ENCODE measurements around the gene TBC1D23.
"Not testable (repeated sequence)": the region's sequence is repeated elsewhere in the genome, so short reads cannot be mapped to it uniquely, and the experiment has no call there.

The TBC1D23 gene

DNA sequence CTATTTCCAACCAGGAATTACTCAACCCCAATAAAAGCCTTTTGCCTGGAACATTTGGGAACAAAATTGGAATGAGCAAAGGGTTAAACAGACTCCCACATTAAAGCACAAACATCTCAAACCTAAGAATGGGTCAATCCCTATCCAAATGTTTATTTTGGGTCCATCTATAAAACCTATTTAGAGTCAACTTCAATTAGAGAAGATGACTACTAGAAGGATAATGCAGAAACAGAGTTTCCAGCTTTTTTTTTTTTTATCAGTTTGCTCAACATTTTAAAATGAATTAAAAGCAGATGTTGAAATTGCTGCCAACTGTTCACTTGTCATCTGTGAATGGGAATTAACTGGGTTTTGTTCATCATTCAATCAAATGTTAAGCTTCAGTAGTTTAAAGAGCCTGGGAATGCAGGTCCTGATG is 4.1 kb upstream of the TBC1D23 start:
- no peak for DNase-seq (ENCODE audit: low read depth in 2 of 2)

DNA sequence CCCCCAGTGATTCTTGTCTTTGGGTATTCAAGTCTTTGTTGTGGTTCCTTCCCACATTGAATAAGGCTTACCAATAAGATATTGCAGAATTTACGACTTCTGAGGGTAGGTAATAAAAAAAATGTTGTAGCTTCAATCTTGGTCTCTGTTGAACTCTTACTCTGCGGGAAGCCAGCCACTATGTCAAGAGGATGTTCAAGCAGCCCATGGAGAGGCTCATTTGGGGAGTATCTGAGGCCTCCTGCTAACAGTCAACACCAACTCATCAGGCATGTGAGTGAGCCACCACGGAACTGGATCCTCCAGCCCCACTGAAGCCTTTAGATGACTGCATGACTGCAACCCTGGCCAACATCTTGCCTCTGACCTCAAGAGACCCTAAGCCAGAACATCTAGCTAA is 3.2 kb upstream of the TBC1D23 start:
- DNase-seq (ENCODE audit: low read depth in 2 of 2) = no peak

DNA sequence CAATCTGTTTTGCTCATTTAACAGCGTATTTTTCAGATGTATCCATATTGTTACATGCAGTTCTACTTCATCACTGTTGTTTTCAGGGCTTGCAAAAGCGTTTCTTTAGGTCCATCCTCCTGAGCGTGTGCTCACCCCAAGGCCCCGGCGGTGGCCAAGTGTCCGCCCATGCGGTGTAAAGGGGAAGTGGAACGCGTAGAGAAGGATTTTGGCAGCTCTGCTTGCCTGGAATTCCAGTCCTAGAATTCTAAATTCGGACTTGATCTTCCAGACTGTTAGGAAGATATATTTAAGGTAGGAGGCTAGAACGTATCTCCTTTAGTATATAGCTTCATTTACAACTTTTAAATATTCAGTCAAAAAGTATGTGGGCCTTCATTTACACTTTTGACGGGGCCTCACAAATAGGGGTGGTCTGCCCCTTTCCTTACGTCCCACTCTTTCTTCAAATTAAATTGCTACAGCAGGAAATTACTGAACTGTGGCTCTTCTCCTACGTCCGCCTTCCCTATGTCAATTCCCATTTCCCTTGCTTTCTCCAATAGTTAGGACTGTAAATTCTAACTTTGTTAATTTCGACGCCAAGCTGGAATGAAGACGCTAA is 609 bp upstream of the TBC1D23 start:
- no peak for DNase-seq (ENCODE audit: low read depth in 2 of 2)

DNA sequence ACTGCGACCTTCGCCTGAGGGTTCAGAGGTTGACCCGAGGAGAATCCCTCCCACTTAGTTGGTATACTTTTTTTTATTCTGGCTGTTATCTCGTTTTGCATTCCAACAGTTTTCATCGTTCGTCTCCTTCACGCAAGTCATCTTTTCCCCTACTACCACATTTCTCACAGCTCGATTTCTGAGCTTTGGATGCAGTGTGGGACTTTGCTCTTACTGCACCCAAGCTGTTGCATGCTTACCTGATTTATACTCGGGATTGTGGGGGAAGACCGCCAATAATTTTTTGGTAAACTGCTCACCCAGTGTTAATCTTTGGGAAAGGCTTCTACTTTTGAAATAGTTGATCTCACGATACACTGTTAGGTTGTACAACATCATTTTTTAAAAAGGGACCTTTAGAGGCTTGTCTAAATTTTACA is 702 bp downstream of the TBC1D23 start:
- no peak for DNase-seq (ENCODE audit: low read depth in 2 of 2)

DNA sequence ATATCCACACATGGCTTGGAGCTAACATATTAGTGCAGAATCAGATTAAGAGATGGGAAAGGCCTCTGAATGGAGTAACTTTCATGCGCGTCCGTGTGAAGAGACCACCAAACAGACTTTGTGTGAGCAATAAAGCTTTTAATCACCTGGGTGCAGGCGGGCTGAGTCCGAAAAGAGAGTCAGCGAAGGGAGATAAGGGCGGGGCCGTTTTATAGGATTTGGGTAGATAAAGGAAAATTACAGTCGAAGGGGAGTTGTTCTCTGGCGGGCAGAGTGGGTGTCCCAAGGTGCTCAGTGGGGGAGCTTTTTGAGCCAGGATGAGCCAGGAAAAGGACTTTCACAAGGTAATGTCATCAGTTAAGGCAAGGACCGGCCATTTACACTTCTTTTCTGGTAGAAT is 2.1 kb downstream of the TBC1D23 start:
- not testable (repeated sequence) for DNase-seq (ENCODE audit: low read depth in 2 of 2)

DNA sequence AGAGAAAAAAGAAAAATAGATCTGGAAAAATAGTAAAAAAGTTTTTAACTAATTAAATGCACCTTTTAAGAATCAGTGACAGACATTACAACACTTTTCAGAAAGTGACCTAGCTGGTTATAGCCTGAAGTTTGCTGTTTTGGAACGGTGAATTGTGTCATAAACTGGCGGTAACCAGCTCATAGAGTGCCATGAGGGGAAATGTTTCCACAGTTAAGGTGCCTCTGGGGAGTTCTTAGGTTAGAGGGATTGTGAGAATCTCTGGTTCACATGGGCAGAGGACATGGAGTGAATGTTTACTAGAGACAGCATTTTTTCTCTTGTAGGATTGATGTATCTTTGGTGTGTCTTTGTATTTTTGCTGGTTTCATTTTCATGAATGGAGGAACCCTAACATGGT is 2.8 kb downstream of the TBC1D23 start:
- DNase-seq (ENCODE audit: low read depth in 2 of 2) = no peak

DNA sequence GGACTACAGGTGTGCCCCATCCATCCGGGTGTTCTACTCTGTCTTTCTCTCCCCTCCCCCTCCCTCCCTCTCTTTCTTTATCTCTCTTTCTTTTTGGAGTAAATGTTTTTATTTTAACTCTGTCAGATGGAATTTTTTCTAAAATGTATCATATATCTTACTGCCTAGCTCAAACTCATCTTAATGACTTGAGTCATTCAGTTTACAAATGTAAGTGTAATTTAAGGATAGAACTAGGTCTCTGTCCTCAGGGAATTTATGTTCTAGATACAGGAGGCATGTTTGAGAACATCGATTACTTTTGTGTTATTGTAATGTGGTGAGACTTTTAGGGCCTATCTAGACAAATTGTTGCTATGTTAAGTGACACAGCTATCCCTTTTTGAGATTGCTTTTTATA is 3.5 kb downstream of the TBC1D23 start:
- no peak for DNase-seq (ENCODE audit: low read depth in 2 of 2)

DNA sequence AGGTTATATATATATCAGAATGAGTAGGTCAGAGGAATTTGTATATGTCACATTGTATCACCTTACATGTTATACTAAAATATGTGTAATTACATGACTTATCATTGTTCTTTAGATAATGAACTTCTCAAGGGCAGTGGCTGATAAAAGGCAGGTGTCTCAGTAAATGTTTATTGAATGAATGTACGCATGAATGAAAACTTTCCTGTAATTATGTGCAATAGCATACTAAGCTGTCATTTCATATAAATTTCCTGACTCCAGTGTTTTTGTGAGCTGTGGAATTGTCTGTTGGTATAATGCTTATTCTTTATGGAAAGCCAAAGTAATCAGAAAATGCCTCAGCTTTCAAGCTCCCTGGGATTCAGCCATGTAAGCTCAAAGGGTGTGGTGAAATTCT is 4.2 kb downstream of the TBC1D23 start:
- no peak for DNase-seq (ENCODE audit: low read depth in 2 of 2)

DNA sequence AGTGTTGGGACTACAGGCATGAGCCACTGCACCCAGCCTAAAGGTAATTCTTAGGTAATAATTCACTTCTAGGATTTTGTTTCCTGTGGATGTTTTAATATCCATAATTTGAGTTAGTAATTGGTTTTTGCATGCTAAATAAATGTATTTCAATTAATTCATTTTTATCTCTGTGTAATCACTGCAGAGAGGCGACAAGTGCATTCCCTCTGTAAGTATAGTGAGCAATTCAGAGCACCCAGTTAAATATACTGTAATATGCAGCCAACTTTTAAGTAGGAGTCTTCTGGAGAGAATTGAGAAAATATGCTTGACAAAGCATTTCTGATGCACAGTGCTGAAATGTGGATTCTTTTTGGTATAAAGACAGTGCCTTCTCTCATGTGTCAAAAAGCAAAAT is 5.7 kb downstream of the TBC1D23 start:
- DNase-seq (ENCODE audit: low read depth in 2 of 2) = no peak

DNA sequence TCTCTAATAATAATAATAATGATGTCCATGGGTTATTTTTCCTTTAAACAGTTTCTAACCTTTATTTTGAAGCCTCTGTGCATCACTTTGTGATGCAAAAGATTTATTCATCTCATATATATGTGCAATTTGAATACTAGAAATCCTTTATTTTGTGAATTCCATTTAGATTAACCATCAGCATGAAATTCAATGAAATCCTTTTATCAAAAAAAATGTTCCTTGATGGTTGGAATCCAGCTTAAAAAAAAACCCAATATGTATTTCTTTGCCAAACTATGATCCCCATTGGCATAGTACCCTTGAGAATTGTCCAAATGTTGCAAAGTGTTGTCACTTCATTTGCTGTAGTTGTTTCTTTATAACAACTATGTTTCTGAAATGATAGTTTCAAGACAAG is 7.4 kb downstream of the TBC1D23 start:
- no peak for DNase-seq (ENCODE audit: low read depth in 2 of 2)

DNA sequence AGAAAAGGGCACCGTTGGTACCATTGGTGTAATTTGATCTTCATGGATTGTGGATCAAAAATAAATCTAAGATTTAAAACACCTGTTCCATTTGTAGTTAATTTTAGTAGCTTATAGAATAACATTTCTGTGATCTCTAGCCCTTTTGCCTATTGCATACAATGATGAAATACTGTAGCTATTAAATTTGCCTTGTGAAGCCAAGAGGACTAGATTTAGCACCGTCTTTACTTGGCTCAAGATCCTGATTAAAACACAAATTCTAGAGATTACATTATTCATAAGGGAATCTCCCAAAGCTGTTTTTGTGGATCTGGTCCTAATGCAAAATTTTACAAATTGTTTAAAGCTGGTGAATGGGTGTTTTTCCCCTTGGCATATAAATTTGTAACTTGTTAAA is 8.2 kb downstream of the TBC1D23 start:
- no peak for DNase-seq (ENCODE audit: low read depth in 2 of 2)

DNA sequence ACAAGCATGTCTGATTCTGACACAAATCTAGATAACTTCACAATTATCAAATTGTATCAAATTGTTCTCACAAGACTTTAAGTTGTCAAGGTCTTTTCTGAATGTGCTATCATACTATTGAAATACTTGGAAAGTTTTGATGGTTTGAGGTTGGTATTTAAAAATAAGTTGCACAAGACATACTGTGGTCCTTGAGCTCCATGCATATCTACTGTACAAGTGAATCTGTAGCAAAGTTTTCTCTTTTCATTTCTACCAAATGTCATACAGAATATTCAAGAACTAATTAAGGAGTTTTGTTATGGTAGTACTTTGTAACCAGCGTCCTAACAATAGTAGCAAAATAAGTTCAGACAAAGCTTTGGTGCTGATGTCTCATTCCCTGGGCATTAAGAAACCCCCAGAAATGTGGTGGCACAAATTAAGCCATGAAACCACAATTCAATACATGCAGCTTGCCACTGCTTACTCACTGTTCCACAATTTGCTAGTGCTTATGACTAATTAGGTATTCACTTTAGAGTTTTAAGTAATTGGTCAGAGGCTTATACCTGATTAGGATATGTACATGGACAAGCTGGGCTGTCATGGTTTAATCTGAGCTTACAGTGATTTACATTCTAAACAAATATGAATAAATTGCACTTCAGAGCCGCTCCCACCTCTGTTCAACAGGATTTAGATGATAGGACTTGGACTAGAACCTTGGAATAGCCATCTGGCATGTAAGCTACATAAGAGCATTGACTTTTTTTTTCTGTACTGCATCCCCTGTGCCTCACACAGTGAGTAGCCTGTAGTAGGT is 8.8 kb downstream of the TBC1D23 start:
- no peak for DNase-seq (ENCODE audit: low read depth in 2 of 2)

DNA sequence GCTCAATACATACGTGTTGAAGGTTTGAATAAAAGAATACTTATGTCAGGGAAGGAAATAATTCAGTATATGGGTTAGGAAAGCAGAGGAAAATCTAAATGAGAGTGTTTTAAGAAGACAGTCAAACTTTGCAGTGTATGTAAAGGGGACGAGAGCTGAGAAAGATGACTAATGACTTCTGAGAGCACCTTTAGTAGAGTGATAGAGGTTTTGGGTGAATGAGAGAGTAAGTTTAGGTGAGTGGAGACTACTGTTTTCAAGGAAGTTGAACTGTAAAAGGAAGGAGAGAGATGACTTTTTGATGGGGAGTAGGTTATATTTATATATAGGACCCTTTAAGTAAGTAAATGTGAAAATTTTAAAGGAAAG is 9.4 kb downstream of the TBC1D23 start:
- DNase-seq (ENCODE audit: low read depth in 2 of 2) = no peak

DNA sequence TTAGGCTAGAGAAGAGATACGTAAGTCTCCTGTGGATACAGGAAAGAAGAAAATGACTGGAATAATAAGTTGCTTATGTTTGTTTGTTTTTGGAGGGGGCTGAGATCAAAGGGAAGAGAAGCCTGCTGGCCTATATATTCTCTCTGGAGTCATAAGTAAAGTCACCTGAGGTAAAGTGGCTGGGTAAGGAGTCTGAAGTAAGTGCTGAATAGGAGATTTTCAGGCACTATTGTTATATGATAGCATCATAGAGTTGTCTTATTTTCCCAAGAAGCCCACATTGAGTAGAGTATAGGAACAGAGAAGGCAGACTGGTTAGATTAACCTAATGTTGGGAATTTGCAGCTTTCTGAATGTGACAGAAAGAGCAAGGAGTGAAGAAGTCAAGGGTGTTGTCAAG is 10.7 kb downstream of the TBC1D23 start:
- no peak for DNase-seq (ENCODE audit: low read depth in 2 of 2)

DNA sequence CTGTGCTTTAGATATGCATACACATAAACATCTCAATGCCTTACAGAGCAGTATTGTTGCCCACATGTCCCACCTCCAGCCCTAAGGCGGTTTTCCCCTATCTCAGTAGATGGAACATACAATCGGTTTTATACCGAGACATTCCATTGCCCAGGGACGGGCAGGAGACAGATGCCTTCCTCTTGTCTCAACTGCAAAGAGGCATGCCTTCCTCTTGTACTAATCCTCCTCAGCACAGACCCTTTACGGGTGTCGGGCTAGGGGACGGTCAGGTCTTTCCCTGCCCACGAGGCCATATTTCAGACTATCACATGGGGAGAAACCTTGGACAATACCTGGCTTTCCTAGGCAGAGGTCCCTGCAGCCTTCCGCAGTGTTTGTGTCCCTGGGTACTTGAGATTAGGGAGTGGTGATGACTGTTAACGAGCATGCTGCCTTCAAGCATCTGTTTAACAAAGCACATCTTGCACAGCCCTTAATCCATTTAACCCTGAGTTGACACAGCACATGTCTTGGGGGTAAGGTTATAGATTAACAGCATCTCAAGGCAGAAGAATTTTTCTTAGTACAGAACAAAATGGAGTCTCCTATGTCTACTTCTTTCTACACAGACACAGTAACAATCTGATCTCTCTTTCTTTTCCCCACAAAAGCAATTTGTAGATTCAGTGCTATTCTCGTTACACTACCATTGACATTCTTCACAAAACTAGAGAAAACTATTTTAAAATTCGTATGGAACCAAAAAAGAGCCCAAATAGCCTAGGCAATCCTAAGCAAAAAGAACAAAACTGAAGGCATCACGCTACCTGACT is 12.2 kb downstream of the TBC1D23 start:
- DNase-seq (ENCODE audit: low read depth in 2 of 2) = not testable (repeated sequence)

DNA sequence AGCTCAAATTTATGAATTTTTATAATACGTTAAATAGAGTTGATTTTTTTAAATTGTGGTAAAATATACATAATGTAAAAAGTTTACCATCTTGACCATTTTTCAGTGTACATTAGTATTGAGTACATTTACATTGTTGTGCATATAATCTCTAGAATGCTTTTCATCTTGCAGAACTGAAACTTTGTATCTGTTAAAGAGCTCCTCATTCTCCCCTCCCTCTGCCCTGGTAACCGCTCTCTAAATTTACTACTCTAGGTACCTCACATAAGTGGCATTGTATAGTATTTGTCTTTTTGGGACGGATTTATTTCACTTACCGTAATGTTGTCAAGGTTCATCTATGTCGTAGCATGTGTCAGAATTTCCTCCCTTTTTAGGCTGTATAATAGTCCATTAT is 13.6 kb downstream of the TBC1D23 start:
- DNase-seq (ENCODE audit: low read depth in 2 of 2) = no peak

DNA sequence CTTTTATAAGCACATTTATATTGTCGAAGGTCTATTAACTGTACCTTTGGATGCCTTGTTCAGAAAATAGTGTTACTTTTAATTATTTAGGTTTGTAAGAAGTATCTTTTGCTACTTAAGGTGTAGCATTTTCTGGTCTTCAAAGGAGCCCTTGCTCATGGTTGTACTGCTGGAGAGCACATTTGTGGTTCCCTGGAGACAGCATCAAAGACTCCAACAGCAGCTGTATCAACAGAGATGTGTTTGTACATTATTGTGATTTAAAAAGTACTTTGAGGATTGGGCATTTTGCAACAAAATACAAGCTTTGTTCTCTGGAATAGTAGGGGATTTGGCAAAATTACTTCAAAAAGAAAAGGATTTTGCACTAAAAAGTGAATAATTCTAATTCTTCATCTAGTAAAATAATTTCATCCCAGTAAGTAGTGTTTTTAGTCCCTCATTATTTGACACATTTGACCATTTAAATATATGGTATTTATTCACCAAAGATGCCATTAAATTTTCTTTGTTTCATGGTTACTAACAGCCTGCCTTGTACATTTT is 16.5 kb downstream of the TBC1D23 start:
- DNase-seq (ENCODE audit: low read depth in 2 of 2) = no peak

DNA sequence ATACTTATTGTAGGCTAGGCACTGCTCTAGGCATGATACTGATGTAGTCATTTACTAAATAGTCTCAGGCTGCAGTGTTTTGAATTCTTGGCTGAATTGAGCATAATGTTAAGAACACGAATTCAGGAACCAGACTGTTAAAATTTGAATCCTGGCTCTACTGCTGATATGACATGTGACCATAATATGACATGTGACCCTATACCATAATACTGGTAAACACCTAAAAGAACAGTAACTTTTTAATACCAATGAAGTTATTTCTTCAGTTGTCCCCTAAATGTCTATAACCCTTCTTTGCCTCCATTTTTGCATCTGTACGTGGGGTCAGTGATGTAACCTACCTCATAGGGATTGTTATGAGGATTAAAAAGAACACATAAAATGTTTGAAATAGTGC is 18.1 kb downstream of the TBC1D23 start:
- no peak for DNase-seq (ENCODE audit: low read depth in 2 of 2)

DNA sequence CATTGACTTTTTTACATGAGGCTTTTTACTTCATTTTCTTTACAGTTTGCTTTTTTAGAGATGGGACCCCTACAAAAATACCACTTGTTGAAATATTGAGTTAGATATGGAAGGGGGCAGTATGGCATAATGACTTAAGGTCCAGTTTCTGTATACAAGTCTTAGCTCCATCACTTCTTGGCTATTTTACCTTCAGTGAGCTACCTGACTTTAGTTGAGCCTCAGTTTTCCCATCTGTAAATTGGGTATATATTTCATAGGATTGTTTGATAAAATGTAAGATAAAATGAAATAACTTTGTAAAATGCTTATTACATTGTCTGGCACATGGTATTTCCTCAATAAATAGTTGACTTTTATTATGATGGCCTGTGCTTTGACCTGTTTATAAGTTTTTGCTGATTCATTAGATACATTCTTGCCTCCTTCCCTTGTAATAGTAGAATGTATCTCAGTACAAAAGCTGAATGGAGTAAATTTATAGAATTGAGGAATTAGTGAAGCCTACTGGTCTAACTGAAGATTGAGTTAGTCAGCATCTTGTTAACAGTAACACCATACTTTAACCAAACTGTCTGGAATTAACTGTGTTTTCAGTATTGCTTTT is 27.6 kb downstream of the TBC1D23 start:
- no peak for DNase-seq (ENCODE audit: low read depth in 2 of 2)

DNA sequence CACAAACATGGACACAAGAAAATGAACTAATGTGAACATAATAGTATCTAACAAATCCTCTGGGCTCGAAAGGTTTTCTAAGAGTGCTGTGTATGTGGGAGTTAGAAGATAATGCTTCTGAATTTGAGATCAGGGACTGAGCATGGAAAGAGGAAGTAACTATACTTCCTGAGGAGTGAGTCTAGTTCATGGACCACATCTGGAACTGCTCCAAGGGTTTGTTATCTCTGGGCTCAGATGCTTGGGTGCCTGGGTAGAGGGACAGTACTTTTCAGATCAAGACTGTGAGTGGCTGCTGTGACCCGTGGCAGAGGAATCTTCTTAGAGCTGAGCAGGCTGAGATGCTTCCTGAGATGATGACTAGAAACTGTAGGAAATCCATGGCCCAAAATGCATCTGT is 28.5 kb downstream of the TBC1D23 start:
- no peak for DNase-seq (ENCODE audit: low read depth in 2 of 2)

DNA sequence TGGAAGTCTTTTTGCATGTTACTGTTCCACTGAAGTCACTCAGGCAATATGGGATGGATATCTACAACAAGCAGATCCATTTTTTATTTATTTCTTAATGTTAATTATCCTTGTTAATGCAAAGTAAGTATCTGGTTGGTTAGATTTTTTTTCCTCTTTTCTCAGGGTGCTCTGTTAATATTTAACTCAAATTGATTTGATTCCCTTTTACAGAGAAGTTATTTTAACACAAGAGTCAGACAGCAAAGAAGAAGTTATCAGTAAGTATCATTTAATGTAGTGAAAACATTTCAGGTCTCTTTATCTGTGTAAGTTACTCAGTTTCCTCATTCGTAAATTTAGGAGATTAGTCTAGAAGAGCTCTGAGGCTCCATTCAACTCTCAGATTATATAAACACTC is 34.3 kb downstream of the TBC1D23 start:
- no peak for DNase-seq (ENCODE audit: low read depth in 2 of 2)

DNA sequence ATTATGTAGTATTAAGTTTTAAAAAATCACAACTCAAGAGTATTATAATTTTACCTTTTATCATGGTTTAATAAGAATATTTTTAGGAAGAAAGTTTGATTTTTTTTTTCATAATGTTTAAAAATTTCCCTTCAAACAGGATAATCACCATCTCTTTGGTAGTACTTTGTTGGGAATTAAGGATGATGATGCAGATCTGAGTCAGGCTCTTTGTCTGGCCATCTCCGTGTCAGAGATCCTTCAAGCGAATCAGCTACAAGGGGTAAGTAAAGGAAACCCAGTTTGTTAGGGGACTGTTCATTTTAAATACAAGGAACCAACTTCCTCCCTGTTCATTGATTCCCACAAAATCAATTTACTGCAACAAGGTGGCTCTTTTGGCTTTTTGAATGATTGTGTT is 37.0 kb downstream of the TBC1D23 start:
- no peak for DNase-seq (ENCODE audit: low read depth in 2 of 2)

Data from activated CD4-positive, alpha-beta T cell treated with anti-CD3 and anti-CD28 coated beads for 24 hours (primary cell).